GM18498 (cell line): ENCODE data around the gene BOD1L1.

Source experiments
- ATAC-seq: cut with Tn5 transposase; IDR thresholded peaks from one replicate; pipeline ENCODE4 v1.9.1; 2021; ENCODE audit warnings: mild to moderate bottlenecking, moderate library complexity; ENCODE audit not compliant: unreplicated experiment

Gene BOD1L1

GRCh38 chr4:13527192-13527980, 100.1 kb downstream of the BOD1L1 start:
- ATAC-seq, result no peak

DNA sequence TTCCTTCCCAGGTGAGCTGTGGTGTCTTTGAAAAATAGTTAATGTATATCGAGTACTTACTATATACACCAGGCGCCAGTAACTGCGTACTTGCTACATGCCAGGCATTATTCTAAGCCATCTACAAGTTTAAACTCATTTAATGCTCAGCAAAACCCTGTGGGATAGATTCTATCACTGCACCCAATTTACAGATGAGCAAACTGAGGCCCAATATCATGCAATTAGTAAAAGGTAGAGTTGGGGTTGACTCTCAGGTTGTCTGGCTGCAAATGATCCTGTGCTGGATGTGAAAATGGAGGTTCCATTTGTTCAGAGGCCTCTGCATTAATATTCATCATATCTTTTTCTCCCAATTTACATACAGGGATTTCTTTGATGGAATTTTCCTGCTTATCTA, 100.9 kb downstream of the BOD1L1 start:
- ATAC-seq, result no peak

DNA sequence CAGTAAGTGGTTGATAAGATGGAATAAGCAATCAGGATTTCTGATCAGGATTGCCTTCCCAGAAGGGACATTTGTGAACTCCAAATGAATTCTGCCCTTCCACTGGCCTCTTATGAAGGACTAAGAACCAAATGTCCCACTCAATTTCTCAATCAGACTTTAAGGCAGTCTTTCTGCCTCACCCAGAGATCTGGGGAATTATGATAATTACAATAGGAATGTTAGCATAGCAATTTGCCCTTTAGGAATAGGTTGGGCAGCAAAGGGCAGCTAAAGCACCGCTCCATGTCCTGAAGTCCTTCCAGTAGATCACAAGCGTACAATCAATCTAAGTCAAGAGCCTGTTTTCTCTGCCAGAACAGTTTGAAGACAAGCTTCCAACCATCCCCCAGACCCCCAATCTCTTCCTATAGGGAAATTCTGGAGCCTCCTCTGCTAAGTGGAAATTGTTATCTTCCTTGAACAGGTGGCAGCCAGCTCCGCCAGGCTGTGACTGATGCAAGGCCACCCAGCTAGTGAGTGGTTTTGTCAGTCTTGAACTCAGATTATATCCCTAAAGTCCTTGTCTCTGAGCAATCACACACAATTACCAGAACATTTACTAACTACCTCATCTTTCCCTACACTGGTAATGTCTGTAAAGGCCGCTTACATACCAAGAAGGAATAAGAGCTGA, 101.8 kb downstream of the BOD1L1 start:
- ATAC-seq, result no peak

- ATAC-seq, result no peak
Observed at GRCh38 chr4:13524504-13525243, 102.9 kb downstream of the BOD1L1 start.

- ATAC-seq, result no peak
Observed at GRCh38 chr4:13523591-13524503, 103.7 kb downstream of the BOD1L1 start.

- ATAC-seq, result no peak
Observed at GRCh38 chr4:13523105-13523477, 104.4 kb downstream of the BOD1L1 start.

DNA sequence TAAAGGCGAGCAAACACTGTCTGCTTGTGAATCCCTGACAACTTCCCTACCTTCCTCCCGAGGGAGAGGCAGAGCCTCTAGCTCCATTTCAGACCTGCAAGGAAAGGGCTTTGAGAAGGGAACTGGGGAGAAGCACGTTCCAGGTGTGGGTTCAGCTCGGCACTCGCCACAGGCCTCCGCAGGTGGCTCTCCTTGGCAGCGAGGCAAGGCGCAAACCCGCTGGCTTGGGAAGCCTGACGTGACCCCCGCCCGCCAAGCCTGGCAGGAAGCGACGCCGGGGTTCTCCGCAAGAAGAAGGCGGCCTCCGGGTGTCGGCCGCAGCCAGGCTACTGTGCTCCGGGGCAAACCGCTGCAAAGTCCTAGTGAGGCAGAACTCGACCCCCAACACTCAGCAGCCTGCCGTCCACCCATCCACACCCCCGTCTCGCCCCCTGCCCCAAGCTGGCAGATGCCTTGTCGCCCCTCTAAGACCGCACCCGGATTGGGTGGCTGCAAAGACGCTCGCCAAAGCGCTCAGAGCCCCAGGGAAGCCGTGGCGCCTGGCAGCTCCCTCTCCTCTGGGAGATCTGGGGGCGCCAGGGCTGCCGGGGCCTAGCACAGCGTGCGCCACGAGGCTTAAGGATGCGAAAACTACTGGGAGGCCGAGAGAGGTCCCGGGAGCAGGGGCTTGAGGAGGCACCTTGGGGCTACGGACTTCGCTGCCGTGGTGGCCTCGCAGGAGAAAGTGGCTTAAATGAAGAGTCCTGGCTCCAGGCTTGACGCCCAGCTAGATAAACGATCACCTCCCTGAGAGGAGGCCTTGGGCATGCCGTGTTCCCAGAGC, 105.0 kb downstream of the BOD1L1 start:
- ATAC-seq, result peak; percentile 57

GRCh38 chr4:13521047-13521446, 106.5 kb downstream of the BOD1L1 start:
- ATAC-seq, result no peak
